Trophoblast cell (in vitro differentiated cells and primary cell): ENCODE data around the gene CHMP4B.

Experiments used
- DNase-seq, 2 donors: peaks; one replicate each; pipeline ENCODE4 v3.0.0-alpha.2; 2016
- H2AFZ ChIP-seq: 2 replicates; pipeline ENCODE4 v1.6.1; 2013; ENCODE audit warnings: low read length, moderate library complexity, mild to moderate bottlenecking; ENCODE audit not compliant: insufficient read depth, poor library complexity
- H2AK5ac ChIP-seq: 2 replicates; pipeline ENCODE4 v1.6.1; 2013; ENCODE audit warnings: mild to moderate bottlenecking, low read length
- H2BK120ac ChIP-seq: 2 replicates; pipeline ENCODE4 v1.6.1; 2013; ENCODE audit warnings: low read length, mild to moderate bottlenecking, moderate library complexity; ENCODE audit not compliant: insufficient read depth, poor library complexity
- H2BK12ac ChIP-seq: 2 replicates; pipeline ENCODE4 v1.6.1; 2013; ENCODE audit warnings: mild to moderate bottlenecking, low read length, moderate library complexity
- H2BK5ac ChIP-seq: 2 replicates; pipeline ENCODE4 v1.6.1; 2013; ENCODE audit warnings: low read length, low read depth, moderate library complexity, mild to moderate bottlenecking; ENCODE audit not compliant: poor library complexity
- H3K14ac ChIP-seq: 2 replicates; pipeline ENCODE4 v1.6.1; 2013; ENCODE audit warnings: mild to moderate bottlenecking, low read length
- H3K18ac ChIP-seq: 2 replicates; pipeline ENCODE4 v1.6.1; 2013; ENCODE audit warnings: mild to moderate bottlenecking, low read length
- H3K23ac ChIP-seq: 2 replicates; pipeline ENCODE4 v1.6.1; 2013; ENCODE audit warnings: low read length
- H3K27ac ChIP-seq: 2 replicates; pipeline ENCODE4 v1.5.1; 2013; ENCODE audit warnings: low read depth, mild to moderate bottlenecking, inconsistent platforms, low read length, moderate library complexity
- H3K27me3 ChIP-seq: 2 replicates; pipeline ENCODE4 v1.6.1; 2013; ENCODE audit warnings: inconsistent platforms, mild to moderate bottlenecking, low read length, moderate library complexity; ENCODE audit not compliant: insufficient read depth
- H3K36me3 ChIP-seq, 2 experiments: 1 replicate in 1 of 2; 2 replicates in 1 of 2; pipeline ENCODE4 v1.6.1; 2013; ENCODE audit warnings: low read length in 2 of 2, mild to moderate bottlenecking in 2 of 2, moderate library complexity in 1 of 2; ENCODE audit not compliant: insufficient read depth in 2 of 2, control insufficient read depth in 1 of 2
- H3K4ac ChIP-seq: 2 replicates; pipeline ENCODE4 v1.6.1; 2013; ENCODE audit warnings: low read depth, mild to moderate bottlenecking, low read length, moderate library complexity
- H3K4me1 ChIP-seq, 2 experiments: 1 replicate in 1 of 2; 2 replicates in 1 of 2; pipeline ENCODE4 v1.6.1; 2013; ENCODE audit warnings: low read length in 2 of 2, mild to moderate bottlenecking in 2 of 2, moderate library complexity in 1 of 2; ENCODE audit not compliant: insufficient read depth in 2 of 2, control insufficient read depth in 1 of 2
- H3K4me2 ChIP-seq: 2 replicates; pipeline ENCODE4 v1.6.1; 2013; ENCODE audit warnings: inconsistent platforms, mild to moderate bottlenecking, low read length, moderate library complexity
- H3K4me3 ChIP-seq: 2 replicates; pipeline ENCODE4 v1.5.1; 2013; ENCODE audit warnings: mild to moderate bottlenecking, low read depth, low read length, inconsistent platforms
- H3K79me1 ChIP-seq: one replicate; pipeline ENCODE4 v1.6.1; 2013; ENCODE audit warnings: low read length
- H3K79me2 ChIP-seq: 2 replicates; pipeline ENCODE4 v1.6.1; 2013; ENCODE audit warnings: low read length, mild to moderate bottlenecking; ENCODE audit not compliant: control insufficient read depth, insufficient read depth, poor library complexity
- H3K9ac ChIP-seq: 2 replicates; pipeline ENCODE4 v1.6.1; 2013; ENCODE audit warnings: mild to moderate bottlenecking, low read length
- H3K9me3 ChIP-seq: 2 replicates; pipeline ENCODE4 v1.6.1; 2013; ENCODE audit warnings: low read depth, mild to moderate bottlenecking, control low read depth, inconsistent platforms, low read length; ENCODE audit not compliant: insufficient read depth
- H4K12ac ChIP-seq: 2 replicates; pipeline ENCODE4 v1.6.1; 2013; ENCODE audit warnings: low read depth, mild to moderate bottlenecking, low read length, moderate library complexity
- H4K8ac ChIP-seq: 2 replicates; pipeline ENCODE4 v1.6.1; 2013; ENCODE audit warnings: low read depth, mild to moderate bottlenecking, low read length, moderate library complexity
- H4K91ac ChIP-seq: one replicate; pipeline ENCODE4 v1.6.1; 2013; ENCODE audit warnings: low read depth, mild to moderate bottlenecking, low read length, moderate library complexity
- WGBS: extraction: QIAGEN DNeasy Blood & Tissue Kit; methylation state at CpG from one replicate; pipeline ENCODE4 v1.1.7; 2013; ENCODE audit warnings: missing lambda C conversion rate; ENCODE audit not compliant: insufficient read length, insufficient coverage; ENCODE audit errors: extremely low coverage; 5-methylcytosine and 5-hydroxymethylcytosine counted together

CHMP4B gene

DNA sequence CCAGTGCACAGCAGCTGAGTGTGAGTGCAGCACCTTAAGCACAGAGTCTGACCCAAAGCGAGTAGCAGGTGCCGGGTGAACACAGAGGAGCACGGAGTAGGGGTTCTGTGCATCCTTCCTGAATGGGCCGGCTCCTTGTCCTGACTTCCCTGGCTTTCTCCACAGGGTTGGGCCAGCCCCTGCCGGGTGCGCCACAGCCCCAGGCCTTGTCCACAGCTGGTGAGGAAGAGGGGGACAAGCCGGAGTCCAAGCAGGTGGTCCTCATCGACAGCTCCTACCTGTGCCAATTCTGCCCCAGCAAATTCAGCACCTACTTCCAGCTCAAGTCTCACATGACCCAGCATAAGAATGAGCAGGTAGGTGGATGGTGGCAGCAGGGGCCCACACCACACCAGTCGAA lies 44.5 kb upstream of the CHMP4B start:
- Histone ChIP-seq H4K12ac (no peak overlapping the region), H3K4me2 (no peak overlapping the region), H4K8ac (no peak overlapping the region), H3K14ac (no peak overlapping the region), H2AFZ (no peak overlapping the region), H2BK5ac (no peak overlapping the region), H2AK5ac (no peak overlapping the region), H3K4me1 (peaks cover 0 to 5% of the 10 kb centered on the region in 2 experiments), H3K9me3 (no peaks in the 10 kb centered on the region), H2BK120ac (no peak overlapping the region), H3K4me3 (no peak overlapping the region), H4K91ac (no peak overlapping the region), H3K79me2 (no peaks in the 10 kb centered on the region), H3K9ac (no peak overlapping the region), H3K79me1 (no peaks in the 10 kb centered on the region), H2BK12ac (no peak overlapping the region), H3K27me3 (no peaks in the 10 kb centered on the region), H3K23ac (no peak overlapping the region), H3K4ac (no peak overlapping the region), H3K27ac (no peak overlapping the region), H3K18ac (no peak overlapping the region), H3K36me3 (peaks cover 0 to 3% of the 10 kb centered on the region in 2 experiments)
- no CpG with 5 or more reads among the region's 9 CpGs for WGBS
- no peak for DNase-seq

- H2AFZ ChIP-seq = no peak overlapping the region
Observed at GRCh38 chr20:33767777-33768138, 43.4 kb upstream of the CHMP4B start.

GRCh38 chr20:33769043-33769442 lies 42.1 kb upstream of the CHMP4B start:
- Histone ChIP-seq H3K36me3 (peaks cover 0 to 3% of the 10 kb centered on the region in 2 experiments), H3K4ac (no peak overlapping the region), H3K27ac (no peak overlapping the region), H3K4me2 (no peak overlapping the region), H3K9ac (no peak overlapping the region), H3K18ac (no peak overlapping the region), H3K23ac (no peak overlapping the region), H4K8ac (no peak overlapping the region), H2BK120ac (no peak overlapping the region), H2AK5ac (no peak overlapping the region), H3K14ac (no peak overlapping the region), H2AFZ (no peak overlapping the region), H3K4me1 (peaks cover 0 to 5% of the 10 kb centered on the region in 2 experiments), H3K79me2 (no peaks in the 10 kb centered on the region), H3K27me3 (no peaks in the 10 kb centered on the region), H2BK12ac (no peak overlapping the region), H4K12ac (no peak overlapping the region), H3K9me3 (no peaks in the 10 kb centered on the region), H2BK5ac (no peak overlapping the region), H4K91ac (no peak overlapping the region), H3K4me3 (no peak overlapping the region), H3K79me1 (no peaks in the 10 kb centered on the region)
- no peak for DNase-seq
- no CpG with 5 or more reads among the region's 4 CpGs for WGBS

More at GRCh38 chr20:33767777-33768138, 43.4 kb upstream of the CHMP4B start:
- Histone ChIP-seq H3K36me3 (peaks cover 0 to 3% of the 10 kb centered on the region in 2 experiments), H3K9ac (no peak overlapping the region), H3K27ac (no peak overlapping the region), H2BK5ac (no peak overlapping the region), H3K23ac (no peak overlapping the region), H4K8ac (no peak overlapping the region), H3K4me2 (no peak overlapping the region), H2AK5ac (no peak overlapping the region), H2BK12ac (no peak overlapping the region), H3K27me3 (no peaks in the 10 kb centered on the region), H3K4me1 (peaks cover 0 to 5% of the 10 kb centered on the region in 2 experiments), H3K9me3 (no peaks in the 10 kb centered on the region), H2BK120ac (no peak overlapping the region), H4K91ac (no peak overlapping the region), H3K79me2 (no peaks in the 10 kb centered on the region), H3K4me3 (no peak overlapping the region), H3K18ac (no peak overlapping the region), H3K79me1 (no peaks in the 10 kb centered on the region), H4K12ac (no peak overlapping the region), H3K4ac (no peak overlapping the region), H3K14ac (no peak overlapping the region)
- WGBS = no CpG with 5 or more reads among the region's 2 CpGs
- no peak for DNase-seq

DNA sequence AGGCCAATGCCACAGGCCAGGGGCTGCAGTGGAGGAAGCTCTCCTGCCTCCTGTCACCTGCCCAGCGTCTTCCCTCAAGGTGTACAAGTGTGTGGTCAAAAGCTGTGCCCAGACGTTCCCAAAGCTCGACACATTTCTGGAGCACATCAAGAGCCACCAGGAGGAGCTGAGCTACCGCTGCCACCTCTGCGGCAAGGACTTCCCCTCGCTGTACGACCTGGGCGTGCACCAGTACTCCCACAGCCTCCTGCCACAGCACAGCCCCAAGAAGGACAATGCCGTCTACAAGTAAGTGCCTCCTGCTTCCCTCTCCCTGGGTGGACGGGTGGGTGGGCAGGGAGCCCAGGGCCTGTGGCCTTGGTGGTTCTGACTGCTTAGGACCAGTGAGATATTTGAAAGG lies 41.1 kb upstream of the CHMP4B start:
- Histone ChIP-seq H2AFZ (no peak overlapping the region), H3K14ac (no peak overlapping the region), H2BK120ac (no peak overlapping the region), H3K79me2 (no peaks in the 10 kb centered on the region), H3K18ac (no peak overlapping the region), H2AK5ac (no peak overlapping the region), H3K4me3 (no peak overlapping the region), H3K79me1 (no peaks in the 10 kb centered on the region), H3K23ac (no peak overlapping the region), H3K4me2 (no peak overlapping the region), H3K27me3 (no peaks in the 10 kb centered on the region), H4K8ac (no peak overlapping the region), H4K12ac (no peak overlapping the region), H2BK12ac (no peak overlapping the region), H4K91ac (no peak overlapping the region), H3K9me3 (no peaks in the 10 kb centered on the region), H3K4me1 (peaks cover 0 to 5% of the 10 kb centered on the region in 2 experiments), H3K4ac (no peak overlapping the region), H3K36me3 (peaks cover 0 to 3% of the 10 kb centered on the region in 2 experiments), H3K27ac (no peak overlapping the region), H3K9ac (no peak overlapping the region), H2BK5ac (no peak overlapping the region)
- DNase-seq = no peak
- WGBS = no CpG with 5 or more reads among the region's 10 CpGs
